GM12874 (cell line): ENCODE results near the gene CYP46A1.

Experiments
- CTCF ChIP-seq: IDR thresholded peaks from 2 replicates; pipeline ENCODE4 v1.5.1; 2011; ENCODE audit warnings: low read depth, mild to moderate bottlenecking, control low read depth, low read length, moderate library complexity; ENCODE audit not compliant: insufficient read depth

CYP46A1 gene

GRCh38 chr14:99736603-99737371 lies 52.7 kb downstream of the CYP46A1 start:
- TF ChIP-seq CTCF = no peak

- no peak for TF ChIP-seq CTCF
Observed at GRCh38 chr14:99737451-99737951, 53.4 kb downstream of the CYP46A1 start.

- TF ChIP-seq CTCF = no peak
Observed at GRCh38 chr14:99737956-99738667, 54.0 kb downstream of the CYP46A1 start.

- TF ChIP-seq CTCF = no peak
Observed at GRCh38 chr14:99740411-99740810, 56.3 kb downstream of the CYP46A1 start.

- no peak for TF ChIP-seq CTCF
Observed at GRCh38 chr14:99741227-99741976, 57.3 kb downstream of the CYP46A1 start.

GRCh38 chr14:99742074-99742473 lies 58.0 kb downstream of the CYP46A1 start:
- no peak for TF ChIP-seq CTCF
